ENCODE measurements around the gene CERS1.

DNA sequence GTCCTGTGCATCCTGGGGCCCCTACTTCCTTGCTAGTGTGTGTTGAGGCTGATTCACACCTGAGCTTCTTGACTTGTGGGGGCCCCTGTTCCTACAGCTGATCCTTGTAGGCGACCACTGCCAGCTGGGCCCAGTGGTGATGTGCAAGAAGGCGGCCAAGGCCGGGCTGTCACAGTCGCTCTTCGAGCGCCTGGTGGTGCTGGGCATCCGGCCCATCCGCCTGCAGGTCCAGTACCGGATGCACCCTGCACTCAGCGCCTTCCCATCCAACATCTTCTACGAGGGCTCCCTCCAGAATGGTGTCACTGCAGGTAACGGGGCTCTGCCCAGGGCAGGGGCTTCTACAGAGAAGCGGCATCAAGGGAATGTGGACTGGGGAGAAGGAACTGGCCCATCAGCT, 38.7 kb downstream of the CERS1 start:
- TF ChIP-seq SNAI2 (CRISPR knock-in tag; IDR thresholded peaks at IDR 0.05), result no peak
- TF ChIP-seq, protein P1, sequence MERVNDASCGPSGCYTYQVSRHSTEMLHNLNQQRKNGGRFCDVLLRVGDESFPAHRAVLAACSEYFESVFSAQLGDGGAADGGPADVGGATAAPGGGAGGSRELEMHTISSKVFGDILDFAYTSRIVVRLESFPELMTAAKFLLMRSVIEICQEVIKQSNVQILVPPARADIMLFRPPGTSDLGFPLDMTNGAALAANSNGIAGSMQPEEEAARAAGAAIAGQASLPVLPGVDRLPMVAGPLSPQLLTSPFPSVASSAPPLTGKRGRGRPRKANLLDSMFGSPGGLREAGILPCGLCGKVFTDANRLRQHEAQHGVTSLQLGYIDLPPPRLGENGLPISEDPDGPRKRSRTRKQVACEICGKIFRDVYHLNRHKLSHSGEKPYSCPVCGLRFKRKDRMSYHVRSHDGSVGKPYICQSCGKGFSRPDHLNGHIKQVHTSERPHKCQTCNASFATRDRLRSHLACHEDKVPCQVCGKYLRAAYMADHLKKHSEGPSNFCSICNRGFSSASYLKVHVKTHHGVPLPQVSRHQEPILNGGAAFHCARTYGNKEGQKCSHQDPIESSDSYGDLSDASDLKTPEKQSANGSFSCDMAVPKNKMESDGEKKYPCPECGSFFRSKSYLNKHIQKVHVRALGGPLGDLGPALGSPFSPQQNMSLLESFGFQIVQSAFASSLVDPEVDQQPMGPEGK (CRISPR knock-in tag; IDR thresholded peaks at IDR 0.05; ENCODE audit: borderline replicate concordance), result no peak
- no peak for TF ChIP-seq OSR1 (CRISPR knock-in tag; IDR thresholded peaks at IDR 0.05)
- TF ChIP-seq ARNTL (CRISPR knock-in tag; IDR thresholded peaks at IDR 0.05; ENCODE audit: borderline replicate concordance, low read depth), result no peak
- no peak for TF ChIP-seq ZFP30 (CRISPR knock-in tag; IDR thresholded peaks at IDR 0.05)
- TF ChIP-seq, protein P2, sequence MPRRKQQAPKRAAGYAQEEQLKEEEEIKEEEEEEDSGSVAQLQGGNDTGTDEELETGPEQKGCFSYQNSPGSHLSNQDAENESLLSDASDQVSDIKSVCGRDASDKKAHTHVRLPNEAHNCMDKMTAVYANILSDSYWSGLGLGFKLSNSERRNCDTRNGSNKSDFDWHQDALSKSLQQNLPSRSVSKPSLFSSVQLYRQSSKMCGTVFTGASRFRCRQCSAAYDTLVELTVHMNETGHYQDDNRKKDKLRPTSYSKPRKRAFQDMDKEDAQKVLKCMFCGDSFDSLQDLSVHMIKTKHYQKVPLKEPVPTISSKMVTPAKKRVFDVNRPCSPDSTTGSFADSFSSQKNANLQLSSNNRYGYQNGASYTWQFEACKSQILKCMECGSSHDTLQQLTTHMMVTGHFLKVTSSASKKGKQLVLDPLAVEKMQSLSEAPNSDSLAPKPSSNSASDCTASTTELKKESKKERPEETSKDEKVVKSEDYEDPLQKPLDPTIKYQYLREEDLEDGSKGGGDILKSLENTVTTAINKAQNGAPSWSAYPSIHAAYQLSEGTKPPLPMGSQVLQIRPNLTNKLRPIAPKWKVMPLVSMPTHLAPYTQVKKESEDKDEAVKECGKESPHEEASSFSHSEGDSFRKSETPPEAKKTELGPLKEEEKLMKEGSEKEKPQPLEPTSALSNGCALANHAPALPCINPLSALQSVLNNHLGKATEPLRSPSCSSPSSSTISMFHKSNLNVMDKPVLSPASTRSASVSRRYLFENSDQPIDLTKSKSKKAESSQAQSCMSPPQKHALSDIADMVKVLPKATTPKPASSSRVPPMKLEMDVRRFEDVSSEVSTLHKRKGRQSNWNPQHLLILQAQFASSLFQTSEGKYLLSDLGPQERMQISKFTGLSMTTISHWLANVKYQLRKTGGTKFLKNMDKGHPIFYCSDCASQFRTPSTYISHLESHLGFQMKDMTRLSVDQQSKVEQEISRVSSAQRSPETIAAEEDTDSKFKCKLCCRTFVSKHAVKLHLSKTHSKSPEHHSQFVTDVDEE (CRISPR knock-in tag; IDR thresholded peaks at IDR 0.05), result no peak
- TF ChIP-seq ZNF8 (CRISPR knock-in tag; IDR thresholded peaks at IDR 0.05), result no peak
- TF ChIP-seq TCF4 (CRISPR knock-in tag; IDR thresholded peaks at IDR 0.05; ENCODE audit: borderline replicate concordance), result no peak
